ENCODE measurements around the gene UCN3. TPM values are rescaled to one million over a fixed set of nuclear protein-coding genes. Genes with fewer than 3 reads are reported as not detected.
A peak's percentile ranks its signal among the peaks of the same experiment; 100 is the strongest.

Gene UCN3
- total and polyA plus RNA-seq, 9 of the 15 experiments (the other 6 are each of a cell fraction or from before 2014, with no cell fraction given): not detected

DNA sequence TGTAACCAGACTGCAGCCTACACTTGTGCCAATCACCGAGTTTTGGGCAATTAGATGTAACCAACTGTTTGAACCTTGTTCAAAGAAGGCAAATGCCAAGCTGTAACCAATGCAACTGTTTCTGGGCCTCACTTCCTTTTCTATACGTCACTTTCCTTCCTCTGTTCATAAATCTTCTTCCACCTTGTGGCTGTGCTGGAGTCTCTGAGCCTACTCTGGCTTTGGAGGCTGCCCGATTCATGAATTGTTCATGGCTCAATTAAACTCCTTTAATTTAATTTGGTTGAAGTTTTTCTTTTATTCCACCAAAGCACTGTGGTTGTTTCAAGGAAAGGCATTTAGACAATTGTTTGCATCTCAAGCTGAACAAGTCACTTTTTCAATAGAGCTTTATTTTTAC lies 43.5 kb upstream of the UCN3 start:
- Histone ChIP-seq H3K9me1 (ENCODE audit: control insufficient read depth, insufficient read depth, low read length) (no peaks in the 10 kb centered on the region), H3K27ac (ENCODE audit: extremely low read depth, low read depth, low read length) (no peak overlapping the region), H3K4me3 (no peak overlapping the region), H3K4me1 (replicated peaks in 1 of 2; ENCODE audit: control insufficient read depth in 2 of 2, insufficient read depth in 2 of 2, low read length in 2 of 2) (peaks cover 6 to 15% of the 10 kb centered on the region in 2 experiments; a peak in 4 of 5 replicates), H3K9me3 (replicated peaks; ENCODE audit: control insufficient read depth, insufficient read depth, low read depth, low read length) (no peaks in the 10 kb centered on the region; the same call in 1 of the 2 replicates), H3K9ac (ENCODE audit: insufficient read depth in 1 of 2, low read depth in 2 of 2, low read length in 2 of 2) (no peak overlapping the region), H3K79me2 (ENCODE audit: control insufficient read depth, insufficient read depth, low read length) (no peaks in the 10 kb centered on the region), H4K20me1 (replicated peaks; ENCODE audit: control insufficient read depth, insufficient read depth, low read length) (no peaks in the 10 kb centered on the region), H3K36me3 (ENCODE audit: control insufficient read depth, insufficient read depth, low read length) (no peaks in the 10 kb centered on the region), H3K4me2 (ENCODE audit: insufficient read depth, low read length) (no peak overlapping the region), H3K27me3 (ENCODE audit: control insufficient read depth in 2 of 2, insufficient read depth in 2 of 2, low read length in 2 of 2) (0 out of 5 replicates have a peak, but pooled peaks cover 0 to 8% of the 10 kb centered on the region in 2 experiments), H2AFZ (ENCODE audit: low read depth, low read length) (no peak overlapping the region)
- no TSS peak for BruUV-seq (replicated peaks)
- ChIA-PET CTCF (ENCODE audit: low intra/inter-chr PET ratio) (no interaction called here), POLR2A (interaction anchor here (0.8 to 1.0 kb wide), 2 partner anchors 9 to 12 kb away, joined by 3 read pairs; no protein-coding TSS in a partner anchor)
- 18% methylated on average over 3 of the region's 3 CpGs for WGBS (ENCODE audit: insufficient coverage, low coverage, missing lambda C conversion rate)
- intact Hi-C loops (cut with micrococcal nuclease) (no loop called here), in situ Hi-C loops (cut with MboI) (no loop called here)
- no peak for ATAC-seq
- DNase-seq (ENCODE audit: extremely low read depth in 1 of 4, low spot score in 3 of 4): no peak
- no peak for FAIRE-seq
- TF ChIP-seq ZBTB40 (IDR thresholded peaks at IDR 0.05) (peak; percentile 37; the same call in 1 of the 2 replicates), ZBTB40 (CRISPR knock-in tag; IDR thresholded peaks at IDR 0.05) (no peak), ZNF224 (CRISPR knock-in tag; IDR thresholded peaks at IDR 0.05) (no peak), ARID4B (CRISPR knock-in tag; IDR thresholded peaks at IDR 0.05) (no peak), MEIS2 (IDR thresholded peaks at IDR 0.05; ENCODE audit: partially characterized antibody) (peak; percentile 55)
- TF ChIP-seq, protein P1, sequence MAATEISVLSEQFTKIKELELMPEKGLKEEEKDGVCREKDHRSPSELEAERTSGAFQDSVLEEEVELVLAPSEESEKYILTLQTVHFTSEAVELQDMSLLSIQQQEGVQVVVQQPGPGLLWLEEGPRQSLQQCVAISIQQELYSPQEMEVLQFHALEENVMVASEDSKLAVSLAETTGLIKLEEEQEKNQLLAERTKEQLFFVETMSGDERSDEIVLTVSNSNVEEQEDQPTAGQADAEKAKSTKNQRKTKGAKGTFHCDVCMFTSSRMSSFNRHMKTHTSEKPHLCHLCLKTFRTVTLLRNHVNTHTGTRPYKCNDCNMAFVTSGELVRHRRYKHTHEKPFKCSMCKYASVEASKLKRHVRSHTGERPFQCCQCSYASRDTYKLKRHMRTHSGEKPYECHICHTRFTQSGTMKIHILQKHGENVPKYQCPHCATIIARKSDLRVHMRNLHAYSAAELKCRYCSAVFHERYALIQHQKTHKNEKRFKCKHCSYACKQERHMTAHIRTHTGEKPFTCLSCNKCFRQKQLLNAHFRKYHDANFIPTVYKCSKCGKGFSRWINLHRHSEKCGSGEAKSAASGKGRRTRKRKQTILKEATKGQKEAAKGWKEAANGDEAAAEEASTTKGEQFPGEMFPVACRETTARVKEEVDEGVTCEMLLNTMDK (IDR thresholded peaks at IDR 0.05; ENCODE audit: borderline replicate concordance, insufficient read depth, low read depth, low read length, poor library complexity, severe bottlenecking): no peak
